ENCODE data around the gene SLC25A29. TPM values are rescaled to one million over a fixed set of nuclear protein-coding genes. Genes with fewer than 3 reads are reported as not detected.
A peak's percentile ranks its signal among the peaks of the same experiment; 100 is the strongest.

SLC25A29 gene
- total and polyA plus RNA-seq, 2 of the 13 experiments (the other 11 are each of a cell fraction or from before 2014, with no cell fraction given) = 12.2 to 17.2 TPM

GRCh38 chr14:100317912-100318808 is 11.9 kb upstream of the SLC25A29 start (continued):
- TF ChIP-seq, protein P1, sequence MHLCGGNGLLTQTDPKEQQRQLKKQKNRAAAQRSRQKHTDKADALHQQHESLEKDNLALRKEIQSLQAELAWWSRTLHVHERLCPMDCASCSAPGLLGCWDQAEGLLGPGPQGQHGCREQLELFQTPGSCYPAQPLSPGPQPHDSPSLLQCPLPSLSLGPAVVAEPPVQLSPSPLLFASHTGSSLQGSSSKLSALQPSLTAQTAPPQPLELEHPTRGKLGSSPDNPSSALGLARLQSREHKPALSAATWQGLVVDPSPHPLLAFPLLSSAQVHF (CRISPR knock-in tag; IDR thresholded peaks at IDR 0.05) = no peak
- TF ChIP-seq ZNF768 (CRISPR knock-in tag; IDR thresholded peaks at IDR 0.05) (peak; percentile 93), FOXC1 (CRISPR knock-in tag; IDR thresholded peaks at IDR 0.05; ENCODE audit: borderline replicate concordance) (no peak), MYC (CRISPR knock-in tag; IDR thresholded peaks at IDR 0.05; ENCODE audit: borderline replicate concordance) (peak; percentile 41; the same call in 1 of the 2 replicates), RXRA (CRISPR knock-in tag; IDR thresholded peaks at IDR 0.05) (peak; percentile 39; the same call in 1 of the 2 replicates), RBFOX2 (IDR thresholded peaks at IDR 0.05; ENCODE audit: low read depth, low read length) (peak; percentile 39; the same call in 1 of the 2 replicates), POLR2G (IDR thresholded peaks at IDR 0.05; ENCODE audit: low read depth, low read length) (0 out of 2 replicates have a peak, but pooled peaks have one; percentile 24), ZNF331 (CRISPR knock-in tag; IDR thresholded peaks at IDR 0.05) (0 out of 2 replicates have a peak, but pooled peaks have one; percentile 48), FIP1L1 (IDR thresholded peaks at IDR 0.05; ENCODE audit: borderline replicate concordance, insufficient read depth, low read depth, low read length) (no peak), SNAPC4 (CRISPR knock-in tag; IDR thresholded peaks at IDR 0.05) (no peak), EED (CRISPR knock-in tag; IDR thresholded peaks at IDR 0.05) (no peak)
- TF ChIP-seq, protein P2, sequence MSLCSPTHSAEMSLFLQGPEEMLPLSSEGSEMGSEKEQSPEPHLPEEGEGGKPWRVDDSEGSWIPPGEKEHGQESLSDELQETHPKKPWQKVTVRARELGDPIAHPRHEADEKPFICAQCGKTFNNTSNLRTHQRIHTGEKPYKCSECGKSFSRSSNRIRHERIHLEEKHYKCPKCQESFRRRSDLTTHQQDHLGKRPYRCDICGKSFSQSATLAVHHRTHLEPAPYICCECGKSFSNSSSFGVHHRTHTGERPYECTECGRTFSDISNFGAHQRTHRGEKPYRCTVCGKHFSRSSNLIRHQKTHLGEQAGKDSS (CRISPR knock-in tag; IDR thresholded peaks at IDR 0.05; ENCODE audit: borderline replicate concordance, low read depth) = no peak
- TF ChIP-seq, protein P3, sequence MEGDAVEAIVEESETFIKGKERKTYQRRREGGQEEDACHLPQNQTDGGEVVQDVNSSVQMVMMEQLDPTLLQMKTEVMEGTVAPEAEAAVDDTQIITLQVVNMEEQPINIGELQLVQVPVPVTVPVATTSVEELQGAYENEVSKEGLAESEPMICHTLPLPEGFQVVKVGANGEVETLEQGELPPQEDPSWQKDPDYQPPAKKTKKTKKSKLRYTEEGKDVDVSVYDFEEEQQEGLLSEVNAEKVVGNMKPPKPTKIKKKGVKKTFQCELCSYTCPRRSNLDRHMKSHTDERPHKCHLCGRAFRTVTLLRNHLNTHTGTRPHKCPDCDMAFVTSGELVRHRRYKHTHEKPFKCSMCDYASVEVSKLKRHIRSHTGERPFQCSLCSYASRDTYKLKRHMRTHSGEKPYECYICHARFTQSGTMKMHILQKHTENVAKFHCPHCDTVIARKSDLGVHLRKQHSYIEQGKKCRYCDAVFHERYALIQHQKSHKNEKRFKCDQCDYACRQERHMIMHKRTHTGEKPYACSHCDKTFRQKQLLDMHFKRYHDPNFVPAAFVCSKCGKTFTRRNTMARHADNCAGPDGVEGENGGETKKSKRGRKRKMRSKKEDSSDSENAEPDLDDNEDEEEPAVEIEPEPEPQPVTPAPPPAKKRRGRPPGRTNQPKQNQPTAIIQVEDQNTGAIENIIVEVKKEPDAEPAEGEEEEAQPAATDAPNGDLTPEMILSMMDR (CRISPR knock-in tag; IDR thresholded peaks at IDR 0.05) = peak; percentile 87
- TF ChIP-seq, protein P4, sequence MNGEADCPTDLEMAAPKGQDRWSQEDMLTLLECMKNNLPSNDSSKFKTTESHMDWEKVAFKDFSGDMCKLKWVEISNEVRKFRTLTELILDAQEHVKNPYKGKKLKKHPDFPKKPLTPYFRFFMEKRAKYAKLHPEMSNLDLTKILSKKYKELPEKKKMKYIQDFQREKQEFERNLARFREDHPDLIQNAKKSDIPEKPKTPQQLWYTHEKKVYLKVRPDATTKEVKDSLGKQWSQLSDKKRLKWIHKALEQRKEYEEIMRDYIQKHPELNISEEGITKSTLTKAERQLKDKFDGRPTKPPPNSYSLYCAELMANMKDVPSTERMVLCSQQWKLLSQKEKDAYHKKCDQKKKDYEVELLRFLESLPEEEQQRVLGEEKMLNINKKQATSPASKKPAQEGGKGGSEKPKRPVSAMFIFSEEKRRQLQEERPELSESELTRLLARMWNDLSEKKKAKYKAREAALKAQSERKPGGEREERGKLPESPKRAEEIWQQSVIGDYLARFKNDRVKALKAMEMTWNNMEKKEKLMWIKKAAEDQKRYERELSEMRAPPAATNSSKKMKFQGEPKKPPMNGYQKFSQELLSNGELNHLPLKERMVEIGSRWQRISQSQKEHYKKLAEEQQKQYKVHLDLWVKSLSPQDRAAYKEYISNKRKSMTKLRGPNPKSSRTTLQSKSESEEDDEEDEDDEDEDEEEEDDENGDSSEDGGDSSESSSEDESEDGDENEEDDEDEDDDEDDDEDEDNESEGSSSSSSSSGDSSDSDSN (CRISPR knock-in tag; IDR thresholded peaks at IDR 0.05) = peak; percentile 59
- TF ChIP-seq, protein P5, sequence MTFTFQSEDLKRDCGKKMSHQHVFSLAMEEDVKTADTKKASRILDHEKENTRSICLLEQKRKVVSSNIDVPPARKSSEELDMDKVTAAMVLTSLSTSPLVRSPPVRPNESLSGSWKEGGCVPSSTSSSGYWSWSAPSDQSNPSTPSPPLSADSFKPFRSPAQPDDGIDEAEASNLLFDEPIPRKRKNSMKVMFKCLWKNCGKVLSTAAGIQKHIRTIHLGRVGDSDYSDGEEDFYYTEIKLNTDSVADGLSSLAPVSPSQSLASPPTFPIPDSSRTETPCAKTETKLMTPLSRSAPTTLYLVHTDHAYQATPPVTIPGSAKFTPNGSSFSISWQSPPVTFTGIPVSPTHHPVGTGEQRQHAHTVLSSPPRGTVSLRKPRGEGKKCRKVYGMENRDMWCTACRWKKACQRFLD (CRISPR knock-in tag; IDR thresholded peaks at IDR 0.05; ENCODE audit: borderline replicate concordance) = no peak
